MM.1S (cell line): ENCODE data around the gene NRAP.

ENCODE experiments used
- DNase-seq: peaks from one replicate; pipeline ENCODE4 v3.0.0-alpha.2; 2015
- H2AFZ ChIP-seq: fragments of 300-600 bp; sonication (generic); 2 replicates; pipeline ENCODE4 v1.6.0; 2016; ENCODE audit warnings: antibody characterized with exemption, low read length
- H3F3A ChIP-seq: fragments of 300-600 bp; sonication (generic); 2 replicates; pipeline ENCODE4 v1.6.1; 2016; ENCODE audit warnings: mild to moderate bottlenecking, antibody characterized with exemption, low read length, moderate library complexity, mixed read lengths; ENCODE audit not compliant: insufficient read depth
- H3K27ac ChIP-seq: fragments of 300-600 bp; sonication (generic); 2 replicates; pipeline ENCODE4 v1.5.1; 2016; ENCODE audit warnings: mild to moderate bottlenecking, low read length
- H3K27me3 ChIP-seq: fragments of 300-600 bp; sonication (generic); replicated peaks from 2 replicates; pipeline ENCODE4 v1.6.0; 2016; ENCODE audit warnings: low read length; ENCODE audit not compliant: insufficient read depth
- H3K36me3 ChIP-seq: fragments of 300-600 bp; sonication (generic); replicated peaks from 2 replicates; pipeline ENCODE4 v1.6.1; 2016; ENCODE audit warnings: mild to moderate bottlenecking, low read length, mixed read lengths; ENCODE audit not compliant: insufficient read depth
- H3K4me1 ChIP-seq: fragments of 300-600 bp; sonication (generic); 2 replicates; pipeline ENCODE4 v1.6.1; 2016; ENCODE audit warnings: low read length, mixed read lengths
- H3K4me2 ChIP-seq: fragments of 300-600 bp; sonication (generic); 2 replicates; pipeline ENCODE4 v1.6.0; 2016; ENCODE audit warnings: low read depth, low read length
- H3K4me3 ChIP-seq: fragments of 300-600 bp; sonication (generic); 2 replicates; pipeline ENCODE4 v1.5.1; 2016; ENCODE audit warnings: low read length, mixed read lengths
- H3K79me2 ChIP-seq: fragments of 300-600 bp; sonication (generic); 2 replicates; pipeline ENCODE4 v1.6.1; 2016; ENCODE audit warnings: mixed run types, low read length, mixed read lengths
- H3K9ac ChIP-seq: fragments of 300-600 bp; sonication (generic); 2 replicates; pipeline ENCODE4 v1.6.1; 2016; ENCODE audit warnings: low read length, mixed read lengths
- H3K9me2 ChIP-seq: fragments of 300-600 bp; sonication (generic); replicated peaks from 2 replicates; pipeline ENCODE4 v1.6.1; 2016; ENCODE audit warnings: mild to moderate bottlenecking, low read length, mixed read lengths; ENCODE audit not compliant: insufficient read depth
- H3K9me3 ChIP-seq: fragments of 300-600 bp; sonication (generic); replicated peaks from 2 replicates; pipeline ENCODE4 v1.6.1; 2016; ENCODE audit warnings: mild to moderate bottlenecking, low read length, mixed read lengths; ENCODE audit not compliant: insufficient read depth
- H4K20me1 ChIP-seq: fragments of 300-600 bp; sonication (generic); 2 replicates; pipeline ENCODE4 v1.6.1; 2016; ENCODE audit warnings: mild to moderate bottlenecking, low read length, moderate library complexity, mixed read lengths; ENCODE audit not compliant: insufficient read depth
- EZH2 ChIP-seq: fragments of 300-600 bp; sonication (generic); optimal IDR thresholded peaks from 2 replicates; pipeline ENCODE3; 2017; ENCODE audit warnings: low read depth, mild to moderate bottlenecking, antibody characterized with exemption, low read length, mixed read lengths
- EZH2phosphoT487 ChIP-seq: fragments of 300-600 bp; sonication (generic); IDR thresholded peaks from 2 replicates; pipeline ENCODE4 v1.6.1; 2018; ENCODE audit warnings: antibody characterized with exemption, low read length
- TF ChIP-seq, protein P1 (sequence below): fragments of 300-600 bp; sonication (generic); IDR thresholded peaks from 2 replicates; pipeline ENCODE4 v1.5.1; 2016; ENCODE audit warnings: antibody characterized with exemption, low read length, mixed read lengths

Gene NRAP

GRCh38 chr10:113686028-113686427 lies 22.2 kb upstream of the NRAP start:
- no peaks in the 10 kb centered on the region for H3K27me3 ChIP-seq
- no peak overlapping the region for H3K9ac ChIP-seq
- TF ChIP-seq, protein P1, sequence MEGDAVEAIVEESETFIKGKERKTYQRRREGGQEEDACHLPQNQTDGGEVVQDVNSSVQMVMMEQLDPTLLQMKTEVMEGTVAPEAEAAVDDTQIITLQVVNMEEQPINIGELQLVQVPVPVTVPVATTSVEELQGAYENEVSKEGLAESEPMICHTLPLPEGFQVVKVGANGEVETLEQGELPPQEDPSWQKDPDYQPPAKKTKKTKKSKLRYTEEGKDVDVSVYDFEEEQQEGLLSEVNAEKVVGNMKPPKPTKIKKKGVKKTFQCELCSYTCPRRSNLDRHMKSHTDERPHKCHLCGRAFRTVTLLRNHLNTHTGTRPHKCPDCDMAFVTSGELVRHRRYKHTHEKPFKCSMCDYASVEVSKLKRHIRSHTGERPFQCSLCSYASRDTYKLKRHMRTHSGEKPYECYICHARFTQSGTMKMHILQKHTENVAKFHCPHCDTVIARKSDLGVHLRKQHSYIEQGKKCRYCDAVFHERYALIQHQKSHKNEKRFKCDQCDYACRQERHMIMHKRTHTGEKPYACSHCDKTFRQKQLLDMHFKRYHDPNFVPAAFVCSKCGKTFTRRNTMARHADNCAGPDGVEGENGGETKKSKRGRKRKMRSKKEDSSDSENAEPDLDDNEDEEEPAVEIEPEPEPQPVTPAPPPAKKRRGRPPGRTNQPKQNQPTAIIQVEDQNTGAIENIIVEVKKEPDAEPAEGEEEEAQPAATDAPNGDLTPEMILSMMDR = no peak
- TF ChIP-seq EZH2phosphoT487 (no peak), EZH2 (no peak)
- H2AFZ ChIP-seq = no peak overlapping the region
- H3K79me2 ChIP-seq = peaks cover 98% of the 10 kb centered on the region
- H3F3A ChIP-seq = peaks cover 14% of the 10 kb centered on the region
- H3K4me3 ChIP-seq = no peak overlapping the region
- no peak overlapping the region for H3K4me2 ChIP-seq
- peaks cover 20% of the 10 kb centered on the region for H3K4me1 ChIP-seq
- DNase-seq = no peak
- H3K9me3 ChIP-seq = no peaks in the 10 kb centered on the region; the same call in 1 of the 2 replicates
- 0 out of 2 replicates have a peak, but pooled peaks cover 3% of the 10 kb centered on the region for H3K36me3 ChIP-seq
- H3K9me2 ChIP-seq = no peaks in the 10 kb centered on the region
- H4K20me1 ChIP-seq = no peaks in the 10 kb centered on the region
- no peak overlapping the region for H3K27ac ChIP-seq

- Histone ChIP-seq H3K9me2 (no peaks in the 10 kb centered on the region), H2AFZ (no peak overlapping the region), H3F3A (peaks cover 17% of the 10 kb centered on the region), H3K9me3 (no peaks in the 10 kb centered on the region; the same call in 1 of the 2 replicates), H3K36me3 (0 out of 2 replicates have a peak, but pooled peaks cover 3% of the 10 kb centered on the region), H3K4me2 (no peak overlapping the region), H3K9ac (no peak overlapping the region), H3K27me3 (no peaks in the 10 kb centered on the region), H4K20me1 (no peaks in the 10 kb centered on the region), H3K27ac (no peak overlapping the region), H3K4me1 (peaks cover 5% of the 10 kb centered on the region; the same call in 1 of the 2 replicates), H3K4me3 (no peak overlapping the region), H3K79me2 (peaks cover 83% of the 10 kb centered on the region)
- TF ChIP-seq, protein P1 = no peak
- no peak for TF ChIP-seq EZH2
- TF ChIP-seq EZH2phosphoT487 = no peak
- DNase-seq = no peak
Measured at GRCh38 chr10:113683300-113683699, 19.5 kb upstream of the NRAP start.

DNA sequence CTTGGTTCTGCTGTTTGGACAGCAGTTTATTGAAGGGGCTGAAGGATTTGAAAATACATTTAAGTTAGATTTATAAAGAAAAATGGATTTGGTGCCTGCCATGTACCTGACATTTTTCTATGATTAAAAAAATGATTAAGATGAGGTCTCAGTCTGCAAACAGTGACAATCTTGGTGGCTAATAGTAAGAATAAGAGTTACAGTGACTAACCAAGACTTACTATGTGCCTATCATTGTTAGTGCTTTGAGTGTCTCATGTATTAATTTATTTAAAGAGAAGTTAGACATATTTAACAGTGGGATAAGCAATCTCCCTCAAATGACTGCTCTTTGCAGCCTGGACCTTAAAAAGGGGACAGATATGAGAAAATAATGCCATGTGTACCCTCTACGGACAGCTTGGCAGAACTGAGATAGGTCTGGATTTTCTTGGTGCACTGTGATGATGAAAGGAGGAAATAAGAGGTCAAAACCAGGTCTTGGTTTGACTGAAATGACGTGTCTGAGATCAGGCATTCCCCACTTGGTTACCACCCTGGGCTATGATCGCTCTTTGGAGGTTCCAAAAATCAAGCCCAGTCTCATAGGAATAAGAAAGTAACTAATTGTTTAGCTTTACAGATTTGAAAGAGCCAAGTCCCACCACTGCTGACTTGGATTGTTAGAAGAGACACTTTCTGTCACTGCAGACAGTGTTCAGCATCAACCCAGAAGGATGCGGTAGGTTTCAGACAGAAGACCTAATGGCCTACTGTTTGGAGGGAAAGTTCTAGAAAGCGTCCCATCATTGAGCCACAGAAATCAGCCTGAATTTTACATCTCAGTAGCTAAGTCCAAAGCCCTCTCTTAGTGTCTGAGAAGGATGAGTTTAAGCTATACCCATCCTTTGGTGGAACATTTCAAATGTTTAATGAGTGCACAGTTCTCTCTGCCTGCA lies 18.0 kb upstream of the NRAP start:
- peaks cover 5% of the 10 kb centered on the region; the same call in 1 of the 2 replicates for H3K4me1 ChIP-seq
- H3K9ac ChIP-seq = peak overlapping the region; percentile 93; the same call in 1 of the 2 replicates
- H4K20me1 ChIP-seq = no peaks in the 10 kb centered on the region
- H3K9me2 ChIP-seq = no peaks in the 10 kb centered on the region
- no peak overlapping the region for H2AFZ ChIP-seq
- TF ChIP-seq, protein P1 = no peak
- TF ChIP-seq EZH2phosphoT487 (no peak), EZH2 (no peak)
- H3F3A ChIP-seq = peaks cover 17% of the 10 kb centered on the region
- no peaks in the 10 kb centered on the region for H3K27me3 ChIP-seq
- peaks cover 70% of the 10 kb centered on the region for H3K79me2 ChIP-seq
- H3K4me2 ChIP-seq = peak overlapping the region; percentile 81
- H3K27ac ChIP-seq = peak overlapping the region; percentile 83; the same call in 1 of the 2 replicates
- no peak for DNase-seq
- H3K36me3 ChIP-seq = 0 out of 2 replicates have a peak, but pooled peaks cover 1% of the 10 kb centered on the region
- no peaks in the 10 kb centered on the region; the same call in 1 of the 2 replicates for H3K9me3 ChIP-seq
- H3K4me3 ChIP-seq = peak overlapping the region; percentile 96; the same call in 1 of the 2 replicates
